Measurements from ENCODE around the gene PKN1. TPM values are rescaled to one million over a fixed set of nuclear protein-coding genes. Genes with fewer than 3 reads are reported as not detected.
"Not testable (repeated sequence)": the region's sequence is repeated elsewhere in the genome, so short reads cannot be mapped to it uniquely, and the experiment has no call there.

Gene PKN1
- total RNA-seq, 1 donor from 2014 or later: 129 TPM

- Histone ChIP-seq H3K4me1 (no peaks in the 10 kb centered on the region), H3K4me3 (no peak overlapping the region), H3K27me3 (ENCODE audit: low read depth) (no peaks in the 10 kb centered on the region), H3K36me3 (peaks cover 94% of the 10 kb centered on the region), H3K27ac (replicated peaks) (no peak overlapping the region), H3K9me3 (replicated peaks) (no peaks in the 10 kb centered on the region)
- DNase-seq: no peak
- intact Hi-C loops (cut with micrococcal nuclease): no loop called here
- TF ChIP-seq CTCF (IDR thresholded peaks at IDR 0.05; ENCODE audit: borderline replicate concordance): no peak
Measured at GRCh38 chr19:14460935-14461334, 27.8 kb downstream of the PKN1 start.

GRCh38 chr19:14462401-14462800 lies 29.3 kb downstream of the PKN1 start:
- H3K36me3 ChIP-seq: peaks cover 100% of the 10 kb centered on the region
- H3K9me3 ChIP-seq (replicated peaks); DNase-seq; H3K27ac ChIP-seq (replicated peaks); H3K27me3 ChIP-seq (ENCODE audit: low read depth); H3K4me3 ChIP-seq; H3K4me1 ChIP-seq; intact Hi-C loops (cut with micrococcal nuclease): not testable (repeated sequence)

GRCh38 chr19:14463747-14464146 lies 30.6 kb downstream of the PKN1 start:
- intact Hi-C loops (cut with micrococcal nuclease): no loop called here
- H3K9me3 ChIP-seq (replicated peaks): no peaks in the 10 kb centered on the region
- TF ChIP-seq CTCF (IDR thresholded peaks at IDR 0.05; ENCODE audit: borderline replicate concordance): no peak
- H3K4me1 ChIP-seq: no peaks in the 10 kb centered on the region
- no peak for DNase-seq
- no peak overlapping the region for H3K27ac ChIP-seq (replicated peaks)
- H3K27me3 ChIP-seq (ENCODE audit: low read depth): no peaks in the 10 kb centered on the region
- H3K36me3 ChIP-seq: peaks cover 100% of the 10 kb centered on the region
- H3K4me3 ChIP-seq: no peak overlapping the region

- no peaks in the 10 kb centered on the region for H3K9me3 ChIP-seq (replicated peaks)
- no peak for TF ChIP-seq CTCF (IDR thresholded peaks at IDR 0.05; ENCODE audit: borderline replicate concordance)
- peaks cover 89% of the 10 kb centered on the region for H3K36me3 ChIP-seq
- H3K27ac ChIP-seq (replicated peaks): no peak overlapping the region
- no peak for DNase-seq
- no peak overlapping the region for H3K4me3 ChIP-seq
- H3K27me3 ChIP-seq (ENCODE audit: low read depth): peaks cover 2% of the 10 kb centered on the region
- peaks cover 5% of the 10 kb centered on the region for H3K4me1 ChIP-seq
- intact Hi-C loops (cut with micrococcal nuclease): no loop called here
Measured at GRCh38 chr19:14467391-14467790, 34.3 kb downstream of the PKN1 start.

GRCh38 chr19:14467816-14468215 lies 34.7 kb downstream of the PKN1 start:
- H3K27me3 ChIP-seq (ENCODE audit: low read depth): peaks cover 6% of the 10 kb centered on the region
- H3K4me3 ChIP-seq: no peak overlapping the region
- DNase-seq: no peak
- H3K9me3 ChIP-seq (replicated peaks): no peaks in the 10 kb centered on the region
- peaks cover 85% of the 10 kb centered on the region for H3K36me3 ChIP-seq
- intact Hi-C loops (cut with micrococcal nuclease): no loop called here
- H3K27ac ChIP-seq (replicated peaks): no peak overlapping the region
- TF ChIP-seq CTCF (IDR thresholded peaks at IDR 0.05; ENCODE audit: borderline replicate concordance): no peak
- H3K4me1 ChIP-seq: peaks cover 10% of the 10 kb centered on the region

- Histone ChIP-seq H3K4me1 (peaks cover 33% of the 10 kb centered on the region), H3K27ac (replicated peaks) (no peak overlapping the region), H3K36me3 (peaks cover 60% of the 10 kb centered on the region), H3K27me3 (ENCODE audit: low read depth) (peaks cover 30% of the 10 kb centered on the region), H3K9me3 (replicated peaks) (no peaks in the 10 kb centered on the region), H3K4me3 (no peak overlapping the region)
- DNase-seq: no peak
- intact Hi-C loops (cut with micrococcal nuclease): no loop called here
- TF ChIP-seq CTCF (IDR thresholded peaks at IDR 0.05; ENCODE audit: borderline replicate concordance): no peak
Measured at GRCh38 chr19:14470031-14470876, 37.1 kb downstream of the PKN1 start.
